HG03060 (cell line): Measurements from ENCODE around the gene ZDHHC1.
"Not testable (repeated sequence)": the region's sequence is repeated elsewhere in the genome, so short reads cannot be mapped to it uniquely, and the experiment has no call there.

Source experiments
- ATAC-seq: cut with Tn5 transposase; IDR thresholded peaks from one replicate; pipeline ENCODE4 v1.9.1; 2021; ENCODE audit warnings: low read depth, moderate number of reproducible peaks; ENCODE audit not compliant: unreplicated experiment

ZDHHC1 gene

DNA sequence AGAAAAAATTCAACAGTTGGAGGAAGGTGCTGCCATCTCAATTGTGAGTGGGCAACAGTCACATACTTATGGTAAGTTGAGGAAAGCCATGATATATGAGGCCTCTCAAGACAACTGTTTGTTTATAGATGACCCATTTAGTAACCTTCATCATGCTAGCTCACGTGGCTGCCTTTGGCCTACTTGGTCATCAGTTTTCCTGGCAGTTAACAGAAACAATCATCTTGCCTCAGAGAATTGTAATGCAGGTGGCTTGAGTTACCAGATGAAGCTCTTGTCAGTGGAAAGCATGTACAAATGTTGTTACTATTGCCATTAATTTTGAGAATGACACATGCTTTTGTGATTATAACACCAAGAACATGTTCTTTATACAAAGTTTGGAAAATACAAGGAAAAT is 37.6 kb downstream of the ZDHHC1 start:
- ATAC-seq = no peak

DNA sequence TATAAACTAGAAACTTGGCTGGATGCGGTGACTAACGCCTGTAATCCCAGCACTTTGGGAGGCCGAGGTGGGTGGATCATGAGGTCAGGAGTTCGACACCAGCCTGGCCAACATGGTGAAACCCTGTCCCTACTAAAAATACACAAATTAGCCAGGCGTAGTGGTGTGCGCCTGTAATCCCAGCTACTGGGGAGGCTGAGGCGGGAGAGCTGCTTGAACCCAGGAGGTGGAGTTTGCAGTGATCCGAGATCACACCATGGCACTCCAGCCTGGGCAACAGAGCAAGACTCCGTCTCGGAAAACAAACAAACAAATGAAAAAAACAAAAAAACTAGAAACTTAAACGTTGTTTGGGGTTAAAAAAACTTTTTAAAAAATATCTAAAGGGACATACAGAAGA is 40.3 kb downstream of the ZDHHC1 start:
- not testable (repeated sequence) for ATAC-seq

DNA sequence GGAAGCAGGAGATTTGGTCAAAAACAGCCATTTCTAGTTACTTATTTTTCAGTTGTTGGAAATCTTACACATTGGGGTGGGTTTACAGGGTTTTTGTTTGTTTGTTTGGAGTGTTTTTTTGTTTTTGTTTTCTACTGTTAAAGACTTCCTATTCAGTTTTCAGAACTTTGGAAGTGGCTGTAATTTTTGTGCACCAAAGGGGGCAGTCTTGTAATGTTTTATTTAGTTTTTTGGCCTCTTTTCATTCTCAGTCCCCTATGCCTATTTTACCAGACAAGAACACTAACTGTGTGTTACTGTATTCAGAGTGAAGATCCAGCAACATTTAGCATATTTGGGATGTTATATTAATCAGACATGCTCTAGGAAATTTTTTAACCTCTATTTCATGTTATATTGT is 43.6 kb downstream of the ZDHHC1 start:
- ATAC-seq = no peak

DNA sequence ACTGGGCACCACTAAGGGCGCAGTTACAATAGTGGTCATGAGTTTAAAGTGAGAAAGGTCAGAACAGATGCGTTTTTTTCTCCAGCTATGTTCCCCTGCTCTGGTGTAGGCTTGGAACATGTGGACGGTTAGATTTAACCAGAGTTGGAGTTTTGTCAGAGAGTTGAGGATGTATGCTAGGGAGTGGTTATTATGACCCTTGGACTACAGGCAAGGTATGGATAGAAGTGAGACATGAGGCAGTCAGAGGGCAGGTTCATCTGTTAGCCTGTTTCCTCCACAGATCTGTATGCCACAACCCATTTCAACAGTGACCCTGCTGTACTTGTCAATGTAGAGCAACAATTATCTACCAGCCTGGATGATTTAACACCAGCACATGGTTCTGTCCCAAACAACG is 45.6 kb downstream of the ZDHHC1 start:
- ATAC-seq = no peak

DNA sequence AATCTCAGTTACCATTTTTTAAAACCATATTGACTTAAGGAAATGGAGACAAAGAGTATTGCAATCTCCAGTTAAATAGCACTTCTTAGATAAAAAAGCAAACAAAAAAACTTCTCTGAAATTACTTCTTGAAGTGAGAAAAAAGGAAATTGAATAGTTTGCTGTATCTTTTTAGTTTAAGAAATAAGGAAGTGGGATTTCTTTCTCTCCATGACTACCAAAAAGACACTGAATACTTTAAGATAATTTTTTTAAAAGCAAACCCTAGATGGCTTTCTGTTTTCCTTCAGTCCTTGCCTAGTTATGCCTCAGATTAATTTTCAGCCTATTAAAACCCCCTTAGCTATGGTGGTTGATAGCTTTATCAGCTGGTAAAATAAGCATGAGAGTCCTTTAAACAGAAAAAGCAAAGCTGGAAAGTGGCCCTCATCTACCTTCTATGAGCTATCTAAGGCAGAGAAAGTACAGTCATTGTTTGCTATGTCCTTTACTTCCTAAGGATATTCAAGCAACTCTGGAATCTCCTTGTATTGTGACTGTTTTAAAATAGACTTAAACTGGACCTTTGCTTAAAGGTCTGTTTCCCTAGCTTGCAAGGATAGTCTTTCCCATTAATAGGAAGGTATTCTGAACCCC is 51.6 kb downstream of the ZDHHC1 start:
- ATAC-seq = no peak

DNA sequence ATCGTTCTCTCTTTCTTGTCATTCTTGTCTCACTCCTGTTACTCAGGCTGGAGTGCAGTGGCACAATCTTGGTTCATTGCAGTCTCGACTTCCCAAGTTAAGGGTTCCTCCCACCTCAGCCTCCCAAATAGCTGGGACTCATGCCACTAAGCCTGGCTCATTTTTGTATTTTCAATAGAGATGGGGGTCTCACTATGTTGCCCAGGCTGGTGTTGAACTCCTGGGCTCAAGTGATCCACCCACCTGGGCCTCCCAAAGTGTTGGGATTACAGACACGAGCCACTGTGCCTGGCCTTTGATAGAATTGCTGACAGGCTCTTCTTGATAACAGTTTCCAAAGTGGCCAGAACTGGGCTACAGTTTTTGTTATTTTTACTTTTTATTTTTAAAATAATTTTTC is 55.2 kb downstream of the ZDHHC1 start:
- ATAC-seq = no peak

DNA sequence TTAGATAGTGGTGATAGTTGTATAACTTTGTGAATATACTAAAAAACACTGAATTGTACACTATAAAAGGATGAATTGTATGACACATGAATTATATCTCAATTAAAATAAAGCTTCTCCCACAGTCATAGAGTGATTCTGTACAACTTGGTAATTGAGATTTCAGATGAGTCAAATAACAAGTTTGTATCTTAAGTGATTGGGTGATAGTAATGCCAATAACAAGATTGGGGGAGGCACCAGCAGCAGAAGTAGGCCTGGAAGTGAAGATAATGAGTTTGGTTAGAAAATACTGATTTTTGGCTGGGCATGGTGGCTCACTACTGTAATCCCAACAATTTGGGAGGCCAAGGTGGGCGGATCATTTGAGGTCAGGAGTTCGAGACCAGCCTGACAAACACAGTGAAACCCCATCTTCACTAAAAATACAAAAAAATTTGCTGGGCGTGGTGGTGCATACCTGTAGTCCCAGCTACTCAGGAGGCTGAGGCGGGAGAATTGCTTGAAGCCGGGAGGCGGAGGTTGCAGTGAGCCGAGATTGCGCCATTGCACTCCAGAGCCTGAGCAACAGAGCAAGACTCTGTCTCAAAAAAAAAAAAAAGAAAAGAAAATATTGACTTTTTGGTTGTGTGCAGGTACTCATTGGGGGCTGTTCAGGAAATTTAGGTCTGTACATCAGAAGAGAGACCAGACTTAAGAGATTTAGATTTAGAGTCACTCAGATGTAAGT is 56.6 kb downstream of the ZDHHC1 start:
- not testable (repeated sequence) for ATAC-seq

DNA sequence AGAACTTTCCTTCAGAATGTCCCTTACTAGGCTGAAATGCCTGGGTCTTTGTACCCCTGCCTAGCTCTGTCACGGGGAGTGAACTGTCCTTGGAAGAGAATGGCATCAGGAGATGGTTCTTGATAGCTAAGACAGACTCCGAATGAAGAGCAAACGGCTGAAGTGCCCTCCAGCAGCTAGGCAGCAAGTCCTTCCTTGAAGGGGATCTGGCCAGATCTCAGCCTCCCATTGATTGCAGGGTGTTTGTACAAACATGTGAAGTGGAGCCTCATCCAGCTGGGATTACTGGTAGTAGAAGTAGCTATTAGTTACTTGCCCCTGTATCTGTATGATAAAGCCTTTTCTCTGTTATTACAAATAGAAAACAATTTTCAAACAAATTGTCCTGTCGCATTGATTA is 58.7 kb downstream of the ZDHHC1 start:
- ATAC-seq = no peak

DNA sequence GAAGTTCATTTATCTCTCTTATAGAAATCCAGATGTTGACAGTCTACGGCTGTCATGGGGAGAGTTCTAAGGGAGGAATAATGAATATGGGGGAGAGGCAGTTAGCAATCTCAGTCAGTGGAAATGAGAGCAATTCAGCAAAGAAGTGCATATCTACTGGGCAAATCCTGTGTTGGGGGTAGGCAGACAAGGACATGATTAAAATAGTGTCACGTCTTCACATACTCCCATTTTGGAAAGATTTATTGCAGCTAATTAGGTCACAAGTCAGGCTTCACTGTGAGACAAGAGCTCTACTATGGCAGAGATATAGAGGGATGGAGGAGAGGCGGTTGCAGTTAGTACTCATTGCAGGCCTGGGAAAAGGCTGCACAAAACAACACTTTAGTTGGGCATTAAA is 59.9 kb downstream of the ZDHHC1 start:
- no peak for ATAC-seq

DNA sequence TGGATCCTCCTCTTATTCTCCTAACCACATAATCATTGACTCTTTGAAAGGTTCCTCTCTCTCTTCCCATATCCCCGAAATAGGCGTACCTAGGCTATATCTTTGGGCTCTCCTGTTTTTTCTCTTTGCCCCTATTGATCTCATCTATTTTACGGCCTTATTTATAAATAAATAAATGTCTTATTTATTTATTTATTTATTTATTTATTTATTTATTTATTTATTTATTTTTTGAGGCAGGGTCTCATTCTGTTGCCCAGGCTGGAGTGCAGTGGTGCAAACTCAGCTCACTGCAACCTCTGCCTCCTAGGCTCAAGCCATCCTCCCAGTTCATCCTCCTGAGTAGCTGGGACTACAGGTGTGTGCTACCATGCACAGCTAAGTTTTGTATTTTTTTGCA is 63.8 kb downstream of the ZDHHC1 start:
- not testable (repeated sequence) for ATAC-seq

DNA sequence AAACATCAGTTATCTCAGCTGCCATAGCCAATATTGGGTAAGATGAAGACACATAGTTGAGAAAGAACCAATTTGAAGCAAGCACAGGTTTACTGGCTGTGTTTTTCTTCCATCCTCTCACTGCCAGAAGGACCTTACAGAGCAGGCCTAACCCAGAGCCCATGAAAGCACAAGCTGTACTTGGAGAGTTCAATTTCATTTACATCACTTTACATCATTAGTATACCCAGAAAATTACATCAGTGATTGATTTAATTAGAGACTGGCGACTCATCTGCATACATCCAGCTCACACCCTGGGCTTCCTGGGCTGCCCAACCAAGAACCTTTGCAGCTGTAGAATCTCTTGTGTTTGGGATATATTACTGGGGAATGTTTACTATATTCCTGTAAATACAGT is 66.0 kb downstream of the ZDHHC1 start:
- no peak for ATAC-seq

DNA sequence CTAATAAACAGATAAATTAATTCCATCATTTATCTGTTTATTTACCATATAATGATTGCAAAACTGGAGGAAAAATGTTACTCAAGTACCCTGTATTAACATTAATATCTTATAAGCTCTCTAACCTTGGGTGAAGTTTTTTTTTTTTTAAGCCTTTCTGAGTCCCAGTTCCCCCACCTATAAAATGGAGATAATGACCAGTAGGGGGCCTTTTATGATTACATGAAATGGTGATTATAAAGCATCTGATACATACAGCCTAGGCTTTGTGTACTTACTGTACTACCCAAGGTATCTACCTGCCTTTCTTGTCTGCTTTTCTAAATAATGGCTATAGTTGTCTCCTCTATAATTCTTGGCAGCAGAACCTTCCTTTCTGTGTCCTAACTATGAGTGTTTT is 67.1 kb downstream of the ZDHHC1 start:
- no peak for ATAC-seq

DNA sequence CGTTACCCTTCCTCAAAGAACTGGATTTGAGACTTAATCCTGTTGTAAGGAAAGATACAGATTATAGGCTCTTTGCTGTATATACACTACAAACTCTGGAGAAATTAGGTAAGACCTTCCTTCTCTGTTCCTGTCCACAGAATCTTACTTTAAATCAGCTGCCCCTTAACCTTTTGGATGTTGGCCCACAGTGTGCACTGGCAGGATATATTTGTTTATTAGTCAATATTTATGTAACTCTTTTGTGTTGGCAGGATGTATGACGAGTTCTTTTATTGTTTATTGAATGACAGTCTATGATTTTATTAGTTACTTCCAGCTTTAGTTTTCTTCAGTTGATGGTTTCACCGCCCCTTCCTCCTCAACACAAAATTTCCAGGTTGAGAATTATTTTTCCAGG is 69.9 kb downstream of the ZDHHC1 start:
- no peak for ATAC-seq

DNA sequence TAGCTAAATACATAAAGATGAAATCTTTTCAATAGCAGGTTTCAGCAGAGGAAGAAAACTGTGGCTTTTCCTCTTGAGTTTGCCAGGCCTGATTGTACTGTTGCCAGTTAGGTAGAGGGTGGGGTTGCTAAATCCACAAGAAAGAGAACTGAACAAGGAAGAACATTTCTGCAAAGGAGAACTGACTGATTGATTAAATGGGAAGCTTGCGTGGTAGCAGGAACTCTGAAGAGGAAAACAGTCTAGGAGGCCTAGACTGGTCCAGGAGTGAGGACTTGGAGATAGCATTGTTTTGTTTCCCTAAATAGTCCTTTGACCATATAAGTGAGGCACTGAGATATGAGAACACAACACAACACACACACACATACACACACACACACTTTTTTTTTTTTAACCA is 70.9 kb downstream of the ZDHHC1 start:
- ATAC-seq = no peak
